Heart left ventricle (tissue), 13 donors: Measurements from ENCODE around the gene PNLIPRP2.

Source experiments
- CTCF ChIP-seq, 12 donors: fragments of 200-600 bp; sonication (generic) in 4 of 12; IDR thresholded peaks; one replicate each; pipeline versions ENCODE4 v1.5.0 to v1.8.0; 2018 to 2022; ENCODE audit warnings: antibody characterized with exemption in 12 of 12, mild to moderate bottlenecking in 5 of 12
- POLR2A ChIP-seq, 2 donors: fragments of 450-650 bp; IDR thresholded peaks; one replicate each; pipeline ENCODE4 v1.6.1; 2017; ENCODE audit warnings: antibody characterized with exemption in 2 of 2, mild to moderate bottlenecking in 2 of 2, moderate library complexity in 2 of 2
- donor health status: ischemic (EF 13 %, LVEDD 7.1; RV severe dilation, severe dysfunction).
- donor health status: DM: no; HTN: yes; CAD: no.
- donor health status: DM: no; HTN: no; CAD: no.
- donor health status: ischemic (EF 25% LVEDD 6.9; RV normal size, moderate dysfunction).
- donor health status: ischemic (EF 25% LVEDD 5.7; RV mildly dilated, moderate dysfunction).
- donor health status: ischemic (EF 35%, LVEDD 5.7; RV mildly dilated, moderate dysfunction).
- donor health status: nonischemic (EF 11% LVEDD 7.7; RV severe dilation, severe dysfunction).
- donor health status: DM: yes; HTN: yes; CAD: no.
- donor health status: PGD.
- donor health status: ischemic (EF 29% LVEDD 5.4; RV normal size, mild dysfunction).
- donor health status: nonischemic (EF 23%, LVEDD 6.1; RV moderate dilation, normal function).

- no peak for TF ChIP-seq CTCF (IDR thresholded peaks at IDR 0.05)
- no peak for TF ChIP-seq POLR2A (IDR thresholded peaks at IDR 0.05)
Measured at GRCh38 chr10:116621476-116621875, 723 bp downstream of the PNLIPRP2 start.
